Colonic mucosa (tissue), 4 donors: ENCODE data around the gene RNF150. TPM values are rescaled to one million over a fixed set of nuclear protein-coding genes. Genes with fewer than 3 reads are reported as not detected.
"Not testable (repeated sequence)": the region's sequence is repeated elsewhere in the genome, so short reads cannot be mapped to it uniquely, and the experiment has no call there.

ENCODE experiments used
- DNase-seq: peaks from one replicate; pipeline ENCODE4 v3.0.0-alpha.2; 2020
- H3K27ac ChIP-seq: fragments of 200-600 bp; one replicate; pipeline ENCODE4 v1.8.0; 2021
- H3K27me3 ChIP-seq: fragments of 200-600 bp; one replicate; pipeline ENCODE4 v1.8.0; 2021
- H3K36me3 ChIP-seq: fragments of 200-600 bp; one replicate; pipeline ENCODE4 v1.8.0; 2021
- H3K4me1 ChIP-seq: fragments of 200-600 bp; one replicate; pipeline ENCODE4 v1.8.0; 2021; ENCODE audit warnings: mild to moderate bottlenecking
- H3K4me3 ChIP-seq: fragments of 200-600 bp; one replicate; pipeline ENCODE4 v1.8.0; 2021
- H3K9ac ChIP-seq, 2 donors: one replicate each; pipeline ENCODE4 v1.7.0; 2013; ENCODE audit warnings: control low read depth in 2 of 2, low read depth in 2 of 2, low read length in 2 of 2
- H3K9me3 ChIP-seq: fragments of 200-600 bp; one replicate; pipeline ENCODE4 v1.8.0; 2021
- intact Hi-C: fragments of 100-400 bp; cut with DNase I; formaldehyde crosslinking; loops from one replicate; pipeline ENCODE4 v1.14.1; 2022
- total RNA-seq, 2 donors: library from RNA; stranded (reverse); fragmentation: NEBNext Ultra II Directional in 1 of 2; extraction: Animal tissue kit (Norgen Biotek cat#: 25700) in 1 of 2; gene quantifications; one replicate each; pipeline ENCODE4 v1.2.1, GENCODE V29; 2021
- TF ChIP-seq, protein P1 (sequence below): fragments of 200-600 bp; IDR thresholded peaks from one replicate; pipeline ENCODE4 v1.8.0; 2022; ENCODE audit warnings: antibody characterized with exemption, mild to moderate bottlenecking
- donor health status: healthy.
- donor health status: DM: no; HTN: no; CAD: no.
- donor health status: DM: no; HTN: no; CAD: no.

The RNF150 gene
- total RNA-seq, 2 donors from 2014 or later: 0.86 to 6.9 TPM

DNA sequence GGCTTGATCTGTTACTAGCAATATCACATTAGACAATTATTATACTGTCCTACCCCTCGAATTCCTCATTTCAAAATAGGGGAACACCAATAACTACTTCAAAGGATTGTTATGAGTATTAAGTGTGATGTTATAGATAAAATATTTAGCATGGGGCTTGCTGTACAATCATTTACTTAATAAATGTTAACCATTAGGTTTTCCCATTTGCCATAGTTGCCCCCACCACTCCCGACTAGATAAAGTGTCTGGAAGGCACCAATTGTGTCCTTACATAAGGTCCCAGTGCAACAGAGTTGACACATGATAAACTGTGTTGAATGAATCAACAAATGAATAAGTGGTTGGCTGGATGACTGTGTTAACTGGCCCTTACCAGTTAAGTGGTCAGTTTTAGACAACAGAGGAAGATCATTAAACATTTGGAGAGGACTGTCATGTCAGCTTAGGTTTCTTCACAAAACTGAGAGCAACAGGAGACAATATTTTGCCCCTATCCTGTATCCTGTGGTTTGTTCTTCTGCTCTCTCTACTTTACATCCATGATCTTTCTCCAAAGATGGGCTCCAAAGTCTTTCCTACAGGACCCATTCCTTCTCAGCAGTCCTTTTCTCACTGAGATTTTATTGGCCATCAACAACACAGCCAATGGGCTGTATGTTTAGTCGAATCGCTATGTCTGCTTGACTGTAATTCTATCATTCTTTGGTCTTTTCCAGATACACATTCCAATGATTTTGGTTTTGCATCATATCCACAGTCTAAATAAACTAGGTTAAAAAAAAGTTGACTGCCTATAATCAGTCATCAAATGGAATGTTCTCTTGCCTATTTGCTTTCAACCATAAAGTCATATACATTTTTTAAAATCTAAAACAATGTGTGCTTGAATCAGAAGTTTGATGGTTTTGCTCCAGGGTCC lies 74.4 kb downstream of the RNF150 start:
- Histone ChIP-seq H3K9ac (no peak overlapping the region), H3K27me3 (no peaks in the 10 kb centered on the region), H3K4me1 (no peaks in the 10 kb centered on the region), H3K4me3 (no peak overlapping the region), H3K36me3 (no peaks in the 10 kb centered on the region), H3K27ac (no peak overlapping the region), H3K9me3 (no peaks in the 10 kb centered on the region)
- intact Hi-C loops: no loop called here
- TF ChIP-seq, protein P1, sequence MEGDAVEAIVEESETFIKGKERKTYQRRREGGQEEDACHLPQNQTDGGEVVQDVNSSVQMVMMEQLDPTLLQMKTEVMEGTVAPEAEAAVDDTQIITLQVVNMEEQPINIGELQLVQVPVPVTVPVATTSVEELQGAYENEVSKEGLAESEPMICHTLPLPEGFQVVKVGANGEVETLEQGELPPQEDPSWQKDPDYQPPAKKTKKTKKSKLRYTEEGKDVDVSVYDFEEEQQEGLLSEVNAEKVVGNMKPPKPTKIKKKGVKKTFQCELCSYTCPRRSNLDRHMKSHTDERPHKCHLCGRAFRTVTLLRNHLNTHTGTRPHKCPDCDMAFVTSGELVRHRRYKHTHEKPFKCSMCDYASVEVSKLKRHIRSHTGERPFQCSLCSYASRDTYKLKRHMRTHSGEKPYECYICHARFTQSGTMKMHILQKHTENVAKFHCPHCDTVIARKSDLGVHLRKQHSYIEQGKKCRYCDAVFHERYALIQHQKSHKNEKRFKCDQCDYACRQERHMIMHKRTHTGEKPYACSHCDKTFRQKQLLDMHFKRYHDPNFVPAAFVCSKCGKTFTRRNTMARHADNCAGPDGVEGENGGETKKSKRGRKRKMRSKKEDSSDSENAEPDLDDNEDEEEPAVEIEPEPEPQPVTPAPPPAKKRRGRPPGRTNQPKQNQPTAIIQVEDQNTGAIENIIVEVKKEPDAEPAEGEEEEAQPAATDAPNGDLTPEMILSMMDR: no peak
- no peak for DNase-seq

DNA sequence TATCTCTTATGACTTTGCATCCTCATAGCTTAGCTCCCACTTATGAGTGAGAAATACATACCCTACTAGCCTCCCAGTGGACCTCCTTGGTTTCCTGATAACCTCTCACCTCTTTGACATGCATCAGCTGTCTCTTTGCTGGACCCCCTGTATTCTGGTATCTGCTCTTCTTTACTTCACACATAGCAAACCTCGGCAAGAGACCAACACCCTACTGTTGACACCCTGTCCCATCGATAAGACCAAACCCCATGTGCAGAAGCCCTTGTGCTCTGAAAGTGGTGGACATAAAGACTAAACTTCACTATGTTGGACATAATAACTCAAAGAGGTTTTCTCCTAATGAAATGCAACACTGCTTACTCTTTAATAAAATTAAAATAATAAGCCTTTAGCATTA lies 75.7 kb downstream of the RNF150 start:
- Histone ChIP-seq H3K36me3 (no peaks in the 10 kb centered on the region), H3K4me3 (no peak overlapping the region), H3K9me3 (no peaks in the 10 kb centered on the region), H3K27me3 (no peaks in the 10 kb centered on the region), H3K27ac (no peak overlapping the region), H3K9ac (no peak overlapping the region), H3K4me1 (no peaks in the 10 kb centered on the region)
- intact Hi-C loops: no loop called here
- no peak for DNase-seq
- TF ChIP-seq, protein P1: no peak

DNA sequence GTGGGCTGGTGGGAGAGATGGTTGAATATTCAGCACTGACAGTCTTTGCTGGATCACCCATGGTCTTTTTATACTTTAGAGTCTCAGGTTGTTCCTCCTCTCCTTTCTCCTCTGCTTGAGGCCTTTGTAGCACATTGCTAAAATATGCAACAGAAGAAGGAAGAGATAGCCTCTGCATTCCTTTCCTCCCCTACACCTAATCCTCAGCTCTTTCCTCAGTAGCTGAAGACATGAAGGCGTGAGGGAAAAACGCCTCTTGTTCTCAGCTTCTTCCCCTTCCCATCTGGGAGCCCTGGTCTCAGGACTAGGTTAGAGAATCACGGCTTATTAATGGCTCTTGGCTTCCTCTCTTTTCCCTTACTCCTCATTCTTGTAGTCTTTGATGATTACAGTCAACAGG lies 76.8 kb downstream of the RNF150 start:
- Histone ChIP-seq H3K27ac (no peak overlapping the region), H3K4me1 (no peaks in the 10 kb centered on the region), H3K27me3 (no peaks in the 10 kb centered on the region), H3K4me3 (no peak overlapping the region), H3K9me3 (no peaks in the 10 kb centered on the region), H3K9ac (no peak overlapping the region), H3K36me3 (no peaks in the 10 kb centered on the region)
- no peak for DNase-seq
- intact Hi-C loops: no loop called here
- TF ChIP-seq, protein P1: no peak

DNA sequence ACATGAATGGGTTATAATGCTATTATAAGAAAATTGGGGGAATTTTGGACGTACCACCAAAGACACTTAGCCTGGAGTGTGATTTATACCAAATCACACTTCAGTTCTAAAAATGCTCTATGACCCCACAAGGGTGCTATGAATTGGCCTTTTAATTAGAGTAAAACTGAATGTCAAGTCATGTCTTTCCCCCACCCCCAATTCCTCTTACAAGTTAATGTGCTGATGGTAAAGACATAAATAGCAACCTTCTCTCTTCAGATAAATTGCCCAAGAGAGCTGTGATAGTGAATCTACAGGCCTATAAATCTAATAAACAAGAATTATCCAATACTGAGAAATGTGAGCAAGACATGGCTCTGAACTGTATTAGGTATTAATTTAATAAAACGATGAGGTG lies 78.8 kb downstream of the RNF150 start:
- Histone ChIP-seq H3K9ac (no peak overlapping the region), H3K4me1 (no peaks in the 10 kb centered on the region), H3K27me3 (no peaks in the 10 kb centered on the region), H3K4me3 (no peak overlapping the region), H3K9me3 (no peaks in the 10 kb centered on the region), H3K36me3 (no peaks in the 10 kb centered on the region), H3K27ac (no peak overlapping the region)
- TF ChIP-seq, protein P1: no peak
- intact Hi-C loops: no loop called here
- no peak for DNase-seq

DNA sequence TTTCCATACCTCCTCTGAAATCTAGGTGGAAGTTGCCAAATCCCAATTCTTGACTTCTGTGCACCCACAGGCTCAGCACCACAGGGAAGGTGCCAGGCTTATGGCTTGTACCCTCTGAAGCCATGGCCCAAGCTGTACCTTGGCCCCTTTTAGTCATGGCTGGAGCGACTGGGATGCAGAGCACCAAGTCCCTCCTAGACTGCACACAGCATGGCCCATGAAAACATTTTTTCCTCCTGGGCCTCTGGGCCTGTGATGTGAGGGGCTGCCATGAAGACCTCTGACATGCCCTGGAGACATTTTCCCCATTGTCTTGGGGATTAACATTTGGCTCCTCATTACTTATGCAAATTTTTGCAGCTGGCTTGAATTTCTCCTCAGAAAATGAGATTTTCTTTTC lies 82.3 kb downstream of the RNF150 start:
- H3K36me3 ChIP-seq, H3K4me1 ChIP-seq, H3K27me3 ChIP-seq, H3K4me3 ChIP-seq, H3K27ac ChIP-seq, H3K9me3 ChIP-seq, intact Hi-C loops, DNase-seq, H3K9ac ChIP-seq: not testable (repeated sequence)

DNA sequence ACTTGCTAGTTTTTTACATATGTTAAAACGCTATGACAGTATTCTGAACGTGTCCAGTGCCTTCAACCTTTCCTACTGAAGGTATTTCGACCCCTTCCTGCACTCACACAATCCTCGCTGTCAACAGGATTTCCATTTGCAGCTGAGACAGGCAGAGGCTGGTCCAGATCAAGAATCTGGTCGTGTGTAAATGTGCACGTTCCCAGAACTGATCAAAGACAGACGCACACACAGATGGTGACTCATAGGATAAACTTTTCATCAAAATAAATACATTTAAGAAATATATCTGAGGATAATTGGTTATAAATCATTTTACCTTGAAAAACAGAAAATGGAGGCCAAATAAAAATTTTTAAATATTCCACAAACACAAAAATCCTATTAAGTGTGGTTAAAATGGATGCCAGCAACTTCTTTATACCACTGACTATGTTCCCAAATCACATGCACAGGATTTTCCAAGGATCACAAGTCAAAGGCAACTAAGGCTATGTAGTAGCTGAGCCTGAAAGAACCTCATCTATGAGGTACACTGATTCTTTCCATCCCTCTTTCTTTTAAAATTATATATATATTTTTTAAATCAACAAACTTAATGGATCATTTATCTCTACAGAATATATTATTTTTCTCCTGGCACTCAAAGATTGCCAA lies 85.9 kb downstream of the RNF150 start:
- Histone ChIP-seq H3K4me1 (no peaks in the 10 kb centered on the region), H3K4me3 (no peak overlapping the region), H3K9ac (no peak overlapping the region), H3K9me3 (no peaks in the 10 kb centered on the region), H3K27ac (no peak overlapping the region), H3K27me3 (no peaks in the 10 kb centered on the region), H3K36me3 (no peaks in the 10 kb centered on the region)
- TF ChIP-seq, protein P1: no peak
- DNase-seq: no peak
- intact Hi-C loops: no loop called here
